ENCODE data around the gene CD47. TPM values are rescaled to one million over a fixed set of nuclear protein-coding genes. Genes with fewer than 3 reads are reported as not detected.
A peak's percentile ranks its signal among the peaks of the same experiment; 100 is the strongest.

The CD47 gene
- total RNA-seq, 1 donor from 2014 or later, result 184 TPM

- ChIA-PET POLR2A (interaction anchor here (10.4 kb wide), 1 partner anchor 27 kb away, joined by 188 read pairs; no protein-coding TSS in a partner anchor), CTCF (no interaction called here)
- Mint-ChIP-seq H3K36me3 (ENCODE audit: low read depth) (no peaks in the 10 kb centered on the region), H3K4me1 (peaks cover 66% of the 10 kb centered on the region), H3K9me3 (no peaks in the 10 kb centered on the region), H3K4me3 (no peak overlapping the region), H3K27ac (peak overlapping the region; percentile 6), H3K27me3 (no peaks in the 10 kb centered on the region)
- no peak for ATAC-seq (ENCODE audit: low read depth)
- intact Hi-C loops (cut with micrococcal nuclease), result loop anchor here (10.0 kb wide), 1 partner anchor 572 kb away; the partner anchor contains the start of gene BBX
- DNase-seq, result no peak
- TF ChIP-seq CTCF (IDR thresholded peaks at IDR 0.05), result no peak
These were observed 5.9 kb upstream of the CD47 start for GRCh38 chr3:108096532-108097321.

GRCh38 chr3:108093616-108094015 is 2.8 kb upstream of the CD47 start:
- TF ChIP-seq CTCF (IDR thresholded peaks at IDR 0.05), result no peak
- peak overlapping the region; percentile 72 for H3K27ac Mint-ChIP-seq

GRCh38 chr3:108093021-108093420 is 2.2 kb upstream of the CD47 start:
- H3K36me3 Mint-ChIP-seq (ENCODE audit: low read depth), result peaks cover 15% of the 10 kb centered on the region
- CTCF ChIA-PET, result interaction anchor here (1.0 kb wide), 1 partner anchor 31 kb away, joined by 5 read pairs; no protein-coding TSS in a partner anchor
- peak overlapping the region; percentile 41 for H3K4me3 Mint-ChIP-seq
- DNase-seq, result no peak
- TF ChIP-seq CTCF (IDR thresholded peaks at IDR 0.05), result no peak
- H3K27me3 Mint-ChIP-seq, result no peaks in the 10 kb centered on the region
- ATAC-seq (ENCODE audit: low read depth), result no peak
- intact Hi-C loops (cut with micrococcal nuclease), result loop anchor here (10.0 kb wide), 1 partner anchor 568 kb away; the partner anchor contains the start of gene BBX
- peaks cover 40% of the 10 kb centered on the region for H3K4me1 Mint-ChIP-seq
- peak overlapping the region; percentile 72 for H3K27ac Mint-ChIP-seq
- no peaks in the 10 kb centered on the region for H3K9me3 Mint-ChIP-seq
- POLR2A ChIA-PET, result interaction anchor here (1.1 to 11.1 kb wide), 5 partner anchors 8 to 130 kb away, joined by 3 to 211 read pairs (median 8); partner anchors contain the start of gene IFT57

More at GRCh38 chr3:108093616-108094015, 2.8 kb upstream of the CD47 start:
- CTCF ChIA-PET, result no interaction called here
- Mint-ChIP-seq H3K9me3 (no peaks in the 10 kb centered on the region), H3K4me3 (no peak overlapping the region), H3K36me3 (ENCODE audit: low read depth) (peaks cover 13% of the 10 kb centered on the region), H3K27me3 (no peaks in the 10 kb centered on the region), H3K4me1 (peaks cover 45% of the 10 kb centered on the region)
- no peak for ATAC-seq (ENCODE audit: low read depth)
- intact Hi-C loops (cut with micrococcal nuclease), result loop anchor here (10.0 kb wide), 1 partner anchor 569 kb away; the partner anchor contains the start of gene BBX
- POLR2A ChIA-PET, result interaction anchor here (1.1 to 11.1 kb wide), 3 partner anchors 32 to 107 kb away, joined by 3 to 211 read pairs (median 8); no protein-coding TSS in a partner anchor
- DNase-seq, result no peak

- H3K27ac Mint-ChIP-seq, result peak overlapping the region; percentile 96
- DNase-seq (no peak), ATAC-seq (ENCODE audit: low read depth) (no peak)
- peaks cover 36% of the 10 kb centered on the region for H3K4me1 Mint-ChIP-seq
- ChIA-PET POLR2A (interaction anchor here (1.1 to 11.1 kb wide), 5 partner anchors 8 to 130 kb away, joined by 3 to 211 read pairs (median 8); partner anchors contain the start of gene IFT57), CTCF (interaction anchor here (1.0 kb wide), 1 partner anchor 32 kb away, joined by 5 read pairs; no protein-coding TSS in a partner anchor)
- no peaks in the 10 kb centered on the region for H3K27me3 Mint-ChIP-seq
- H3K36me3 Mint-ChIP-seq (ENCODE audit: low read depth), result peaks cover 16% of the 10 kb centered on the region
- H3K9me3 Mint-ChIP-seq, result no peaks in the 10 kb centered on the region
- no peak for TF ChIP-seq CTCF (IDR thresholded peaks at IDR 0.05)
- intact Hi-C loops (cut with micrococcal nuclease), result loop anchor here (10.0 kb wide), 1 partner anchor 568 kb away; the partner anchor contains the start of gene BBX
- peak overlapping the region; percentile 92 for H3K4me3 Mint-ChIP-seq
These were observed 1.7 kb upstream of the CD47 start for GRCh38 chr3:108092501-108092900.
